Cardiac muscle cell (in vitro differentiated cells and primary cell): ENCODE measurements around the gene ANAPC13. TPM values are rescaled to one million over a fixed set of nuclear protein-coding genes. Genes with fewer than 3 reads are reported as not detected.

Source experiments
- DNase-seq, 2 donors: peaks; one replicate each; pipeline versions ENCODE4 v3.0.0 to v3.0.0-alpha.2; 2010 to 2017; ENCODE audit warnings: low read depth in 1 of 2, low spot score in 1 of 2
- H3K27ac ChIP-seq: fragments of 200-600 bp; sonication (generic); 2 replicates; pipeline ENCODE4 v1.5.1; 2016
- H3K27me3 ChIP-seq: fragments of 200-600 bp; sonication (generic); 2 replicates; pipeline ENCODE4 v1.6.0; 2016; ENCODE audit warnings: control low read depth
- H3K36me3 ChIP-seq: fragments of 200-600 bp; sonication (generic); 2 replicates; pipeline ENCODE4 v1.5.1; 2016; ENCODE audit warnings: control low read depth
- H3K4me1 ChIP-seq: fragments of 200-600 bp; sonication (generic); 2 replicates; pipeline ENCODE4 v1.8.1; 2017; ENCODE audit warnings: low read depth, mild to moderate bottlenecking, mixed run types
- H3K4me3 ChIP-seq: fragments of 200-600 bp; sonication (generic); 2 replicates; pipeline ENCODE4 v1.5.1; 2016; ENCODE audit warnings: mild to moderate bottlenecking
- H3K9me3 ChIP-seq: fragments of 200-600 bp; sonication (generic); 2 replicates; pipeline ENCODE4 v1.5.1; 2017; ENCODE audit warnings: low read depth, mild to moderate bottlenecking, control low read depth
- CTCF ChIP-seq: IDR thresholded peaks from 2 replicates; pipeline ENCODE4 v1.5.1; 2012; ENCODE audit warnings: low read depth, mild to moderate bottlenecking, low read length
- polyA plus RNA-seq: library from polyadenylated mRNA; unstranded; fragments of >200 nt; fragmentation: Nextera tagmentation; extraction: Ambion mirVana; gene quantifications from 2 replicates; pipeline ENCODE4 v1.2.1, GENCODE V29; 2016
- total RNA-seq: library from RNA; depleted of rRNA; stranded (reverse); fragments of >200 nt; gene quantifications from 2 replicates; pipeline ENCODE4 v1.2.3, GENCODE V29; 2016

The ANAPC13 gene
- total and polyA plus RNA-seq, 2 experiments from 2014 or later: 44.9 to 157 TPM

- no peak for DNase-seq
- no peak for TF ChIP-seq CTCF
- Histone ChIP-seq H3K27me3 (no peaks in the 10 kb centered on the region), H3K4me3 (no peak overlapping the region), H3K36me3 (no peaks in the 10 kb centered on the region), H3K4me1 (peaks cover 4% of the 10 kb centered on the region), H3K9me3 (no peaks in the 10 kb centered on the region), H3K27ac (no peak overlapping the region)
Observed at GRCh38 chr3:134526319-134526718, 40.5 kb upstream of the ANAPC13 start.

- Histone ChIP-seq H3K4me3 (no peak overlapping the region), H3K27ac (no peak overlapping the region), H3K4me1 (peaks cover 4% of the 10 kb centered on the region), H3K27me3 (no peaks in the 10 kb centered on the region), H3K9me3 (no peaks in the 10 kb centered on the region), H3K36me3 (no peaks in the 10 kb centered on the region)
- DNase-seq: no peak
- no peak for TF ChIP-seq CTCF
Observed at GRCh38 chr3:134525293-134525692, 39.5 kb upstream of the ANAPC13 start.

- no peaks in the 10 kb centered on the region for H3K27me3 ChIP-seq
- no peak for DNase-seq
- H3K9me3 ChIP-seq: no peaks in the 10 kb centered on the region
- H3K36me3 ChIP-seq: no peaks in the 10 kb centered on the region
- no peak overlapping the region for H3K4me3 ChIP-seq
- H3K27ac ChIP-seq: no peak overlapping the region
- no peak for TF ChIP-seq CTCF
- H3K4me1 ChIP-seq: no peaks in the 10 kb centered on the region
Observed at GRCh38 chr3:134522541-134522940, 36.8 kb upstream of the ANAPC13 start.

- H3K27ac ChIP-seq: no peak overlapping the region
- no peak for TF ChIP-seq CTCF
- H3K27me3 ChIP-seq: no peaks in the 10 kb centered on the region
- no peaks in the 10 kb centered on the region for H3K9me3 ChIP-seq
- H3K4me1 ChIP-seq: no peaks in the 10 kb centered on the region
- no peak overlapping the region for H3K4me3 ChIP-seq
- peak in 1 of 2 donors; percentile 21 for DNase-seq
- H3K36me3 ChIP-seq: no peaks in the 10 kb centered on the region
Observed at GRCh38 chr3:134517791-134518190, 32.0 kb upstream of the ANAPC13 start.

GRCh38 chr3:134516905-134517304, 31.1 kb upstream of the ANAPC13 start:
- Histone ChIP-seq H3K27me3 (no peaks in the 10 kb centered on the region), H3K36me3 (no peaks in the 10 kb centered on the region), H3K9me3 (no peaks in the 10 kb centered on the region), H3K4me3 (no peak overlapping the region), H3K27ac (no peak overlapping the region), H3K4me1 (no peaks in the 10 kb centered on the region)
- DNase-seq: peak in 1 of 2 donors; percentile 29
- no peak for TF ChIP-seq CTCF

GRCh38 chr3:134511500-134511899, 25.7 kb upstream of the ANAPC13 start:
- TF ChIP-seq CTCF: no peak
- DNase-seq: no peak
- H3K27me3 ChIP-seq: no peaks in the 10 kb centered on the region
- H3K9me3 ChIP-seq: no peaks in the 10 kb centered on the region
- H3K27ac ChIP-seq: no peak overlapping the region
- H3K4me1 ChIP-seq: no peaks in the 10 kb centered on the region
- H3K4me3 ChIP-seq: no peak overlapping the region
- H3K36me3 ChIP-seq: no peaks in the 10 kb centered on the region
